ENCODE measurements around the gene C8B.

C8B gene

DNA sequence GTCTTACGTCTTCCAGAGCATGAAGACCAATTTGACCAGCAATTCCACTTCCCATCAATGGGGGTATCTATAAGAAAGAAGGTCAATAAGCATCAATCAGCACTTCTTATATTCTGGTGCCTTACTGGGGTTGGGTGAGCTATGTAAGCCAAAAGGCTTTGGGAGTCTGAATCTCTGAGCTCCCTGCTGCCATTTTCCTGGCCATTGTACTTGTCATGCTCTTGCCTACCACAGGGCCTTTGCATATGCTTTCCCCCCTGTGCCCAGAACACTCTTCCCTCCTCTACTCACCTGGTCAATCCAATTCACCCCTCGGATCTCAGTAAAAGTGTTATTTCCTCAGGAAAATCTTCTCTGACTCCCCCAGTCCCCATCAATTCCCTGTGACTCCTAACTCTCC is 36.3 kb downstream of the C8B start:
- DNase-seq = no peak

- DNase-seq = no peak
Observed at GRCh38 chr1:56927986-56928385, 37.8 kb downstream of the C8B start.

- no peak for DNase-seq
Observed at GRCh38 chr1:56927171-56927570, 38.6 kb downstream of the C8B start.

- DNase-seq = no peak
Observed at GRCh38 chr1:56925193-56925592, 40.6 kb downstream of the C8B start.

DNA sequence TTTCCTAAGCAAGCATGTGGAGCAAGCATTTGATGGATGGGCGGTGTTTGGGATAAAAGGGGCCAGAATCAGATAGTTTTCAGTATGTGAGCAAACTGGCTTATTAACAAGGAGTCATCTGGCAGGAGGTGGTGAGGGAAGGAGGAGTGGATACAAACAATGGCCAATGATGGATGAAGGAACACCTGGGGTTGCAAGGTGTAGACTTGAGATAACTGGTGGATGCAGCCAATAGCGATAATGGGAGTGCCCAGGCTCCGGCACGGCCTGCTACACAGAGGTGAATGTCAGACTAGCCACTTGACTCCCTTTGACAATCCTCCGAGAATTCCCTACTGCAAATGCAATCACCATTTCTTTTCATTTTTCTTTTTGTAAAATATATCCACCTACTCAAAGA is 41.7 kb downstream of the C8B start:
- no peak for DNase-seq

- no peak for DNase-seq
Observed at GRCh38 chr1:56923201-56923600, 42.6 kb downstream of the C8B start.

- DNase-seq = no peak
Observed at GRCh38 chr1:56922507-56922906, 43.3 kb downstream of the C8B start.

DNA sequence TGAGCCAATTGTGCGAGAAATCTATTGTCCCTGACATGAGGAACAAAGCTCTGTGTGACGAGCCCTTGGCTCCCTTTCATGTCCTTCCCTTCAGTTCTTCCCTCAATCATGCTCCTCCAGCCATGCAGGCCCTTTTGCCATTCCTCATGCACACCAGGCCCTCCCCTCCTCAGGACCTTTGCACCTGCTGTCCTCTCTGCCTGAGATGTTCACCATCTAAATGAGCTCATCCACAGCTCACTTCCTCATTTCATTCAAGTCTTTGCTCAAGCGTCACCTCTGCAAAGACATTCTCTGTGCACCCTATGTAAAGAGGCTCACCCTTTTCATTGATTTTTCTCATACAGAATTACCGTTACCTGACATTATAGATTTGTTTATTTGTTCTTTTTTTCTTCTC is 43.7 kb downstream of the C8B start:
- DNase-seq = no peak

DNA sequence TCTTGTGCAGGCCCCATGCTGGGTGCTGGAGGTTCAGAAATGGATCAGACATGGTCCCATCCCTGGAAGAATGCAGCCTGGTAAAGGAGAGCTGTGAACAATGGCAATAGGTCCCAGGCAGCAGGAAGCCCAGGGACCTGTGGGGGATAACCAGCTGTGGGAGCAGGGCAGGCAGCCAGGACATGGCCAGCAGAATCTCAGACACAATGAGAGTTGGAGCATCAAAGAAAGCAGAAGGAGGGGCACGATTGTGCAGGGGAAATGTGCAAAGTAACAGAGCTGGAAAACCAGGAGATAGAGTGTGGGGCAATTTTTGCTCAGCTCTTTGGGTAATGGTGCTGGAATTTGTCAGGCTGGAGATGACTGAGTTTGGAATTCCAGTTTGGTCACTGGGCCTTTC is 44.3 kb downstream of the C8B start:
- DNase-seq = no peak

GRCh38 chr1:56920591-56921001 is 45.2 kb downstream of the C8B start:
- DNase-seq = no peak

- DNase-seq = no peak
Observed at GRCh38 chr1:56917356-56917755, 48.5 kb downstream of the C8B start.

GRCh38 chr1:56916630-56917029 is 49.2 kb downstream of the C8B start:
- DNase-seq = no peak

GRCh38 chr1:56915960-56916359 is 49.9 kb downstream of the C8B start:
- DNase-seq = no peak

- DNase-seq = no peak
Observed at GRCh38 chr1:56912325-56912724, 53.5 kb downstream of the C8B start.

- no peak for DNase-seq
Observed at GRCh38 chr1:56911098-56911938, 54.5 kb downstream of the C8B start.

DNA sequence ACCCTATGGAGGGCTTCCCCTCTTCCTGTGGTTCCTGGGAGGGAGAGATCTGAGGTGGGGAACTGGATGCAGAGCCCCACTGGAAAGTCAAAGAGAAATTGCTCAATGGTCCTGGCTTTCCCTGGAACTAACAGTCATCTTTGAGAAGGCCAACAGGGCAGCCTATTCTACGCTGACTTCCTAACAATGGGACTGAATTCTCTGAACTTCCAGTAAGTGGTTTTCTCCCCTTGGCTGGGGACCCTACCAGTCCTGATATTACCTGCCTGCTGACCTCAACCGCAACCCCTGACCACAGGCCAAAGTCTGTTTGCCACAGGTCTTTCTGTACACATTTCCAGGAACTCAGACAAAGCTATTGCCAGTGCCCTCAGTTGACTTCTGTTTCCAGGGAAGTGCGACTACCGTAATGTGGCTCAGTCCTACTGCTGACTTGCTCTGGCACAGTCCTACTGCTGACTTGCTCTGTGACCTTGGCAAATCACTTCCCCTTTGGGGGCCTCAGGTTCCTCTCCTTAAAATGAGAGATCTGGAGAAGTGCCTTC is 55.3 kb downstream of the C8B start:
- DNase-seq = no peak

- no peak for DNase-seq
Observed at GRCh38 chr1:56908619-56909221, 57.1 kb downstream of the C8B start.

GRCh38 chr1:56905667-56906066 is 60.1 kb downstream of the C8B start:
- no peak for DNase-seq

GRCh38 chr1:56904663-56905397 is 61.0 kb downstream of the C8B start:
- no peak for DNase-seq

GRCh38 chr1:56903778-56904177 is 62.0 kb downstream of the C8B start:
- DNase-seq = no peak

GRCh38 chr1:56901716-56902115 is 64.1 kb downstream of the C8B start:
- DNase-seq = no peak

DNA sequence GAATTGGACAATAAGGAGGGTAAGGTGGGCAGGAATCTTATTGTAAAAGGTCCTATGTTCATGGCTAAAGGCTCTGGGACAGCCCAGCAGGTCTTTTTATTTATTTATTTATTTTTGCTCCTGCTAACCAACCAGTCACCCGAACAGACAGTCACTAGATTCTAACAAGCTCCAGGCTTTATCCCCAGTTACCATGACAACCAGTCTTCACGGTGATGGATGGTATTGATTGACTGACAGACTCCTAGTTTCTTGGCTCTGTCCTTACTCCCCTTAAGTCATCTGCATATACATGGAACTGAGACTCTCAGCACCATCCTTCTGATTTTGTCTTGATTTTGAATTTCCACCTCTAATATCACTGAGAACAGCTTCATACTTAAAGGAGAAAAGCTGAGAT is 66.9 kb downstream of the C8B start:
- DNase-seq = no peak

DNA sequence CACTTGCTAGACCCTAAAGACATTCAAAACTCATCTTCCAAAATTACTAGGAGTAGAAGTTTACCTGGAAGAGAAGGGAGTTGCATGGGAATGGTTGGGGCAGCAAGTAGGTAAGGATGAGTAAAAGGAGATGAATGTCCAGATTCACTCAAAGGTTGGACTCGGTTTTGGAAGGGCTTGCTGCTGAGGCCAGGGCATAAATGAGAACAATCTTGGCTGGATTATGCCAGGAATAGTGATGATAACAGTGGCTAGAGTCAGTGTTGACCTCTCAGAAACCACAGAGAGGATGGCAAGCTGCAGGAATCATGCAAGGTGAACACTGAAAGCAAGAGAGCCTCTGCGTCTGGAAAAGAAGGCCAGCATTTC is 67.8 kb downstream of the C8B start:
- DNase-seq = no peak

All from activated CD4-positive, alpha-beta T cell treated with anti-CD3 and anti-CD28 coated beads for 4 hours (primary cell).